Mesenchymal stem cell (in vitro differentiated cells and primary cell): ENCODE measurements around the gene SKI.
A peak's percentile ranks its signal among the peaks of the same experiment; 100 is the strongest.
"Not testable (repeated sequence)": the region's sequence is repeated elsewhere in the genome, so short reads cannot be mapped to it uniquely, and the experiment has no call there.

Experiments used
- DNase-seq: peaks from one replicate; pipeline ENCODE4 v3.0.0-alpha.2; 2013
- H2AFZ ChIP-seq: one replicate; pipeline ENCODE4 v1.6.1; 2013; ENCODE audit warnings: low read depth, mild to moderate bottlenecking, control low read depth, inconsistent platforms, low read length, moderate library complexity
- H2AK5ac ChIP-seq: 2 replicates; pipeline ENCODE4 v1.6.1; 2013; ENCODE audit warnings: low read length, moderate library complexity, mild to moderate bottlenecking, inconsistent platforms; ENCODE audit not compliant: severe bottlenecking
- H2BK120ac ChIP-seq: one replicate; pipeline ENCODE4 v1.6.1; 2013; ENCODE audit warnings: low read depth, mild to moderate bottlenecking, inconsistent platforms, low read length, moderate library complexity
- H2BK12ac ChIP-seq, 2 experiments: one replicate each; pipeline ENCODE4 v1.6.1; 2013; ENCODE audit warnings: inconsistent platforms in 2 of 2, low read length in 2 of 2, mild to moderate bottlenecking in 2 of 2, moderate library complexity in 2 of 2, control low read depth in 1 of 2
- H2BK15ac ChIP-seq: one replicate; pipeline ENCODE4 v1.6.1; 2013; ENCODE audit warnings: mild to moderate bottlenecking, low read depth, inconsistent platforms; ENCODE audit not compliant: poor library complexity, severe bottlenecking
- H2BK5ac ChIP-seq: 2 replicates; pipeline ENCODE4 v1.6.1; 2013; ENCODE audit warnings: low read depth, mild to moderate bottlenecking, low read length, control low read depth, inconsistent platforms; ENCODE audit not compliant: poor library complexity, severe bottlenecking
- H3K14ac ChIP-seq, 2 experiments: one replicate each; pipeline ENCODE4 v1.6.1; 2013; ENCODE audit warnings: inconsistent platforms in 2 of 2, low read length in 2 of 2, control low read depth in 1 of 2, mild to moderate bottlenecking in 1 of 2, moderate library complexity in 1 of 2
- H3K18ac ChIP-seq, 2 experiments: one replicate each; pipeline ENCODE4 v1.6.1; 2013; ENCODE audit warnings: inconsistent platforms in 2 of 2, low read length in 2 of 2, control low read depth in 1 of 2, low read depth in 1 of 2, mild to moderate bottlenecking in 1 of 2
- H3K23ac ChIP-seq, 2 experiments: one replicate each; pipeline ENCODE4 v1.6.1; 2013; ENCODE audit warnings: inconsistent platforms in 2 of 2, low read length in 2 of 2, mild to moderate bottlenecking in 2 of 2, moderate library complexity in 2 of 2, control low read depth in 1 of 2
- H3K27ac ChIP-seq: 2 replicates; pipeline ENCODE4 v1.5.1; 2013; ENCODE audit warnings: mild to moderate bottlenecking, moderate library complexity, low read length, control low read depth, inconsistent platforms; ENCODE audit not compliant: poor library complexity, severe bottlenecking
- H3K27me3 ChIP-seq, 2 experiments: 2 replicates each; pipeline versions ENCODE4 v1.6.1 to v1.7.0; 2013; ENCODE audit warnings: low read length in 2 of 2, mild to moderate bottlenecking in 2 of 2, moderate library complexity in 2 of 2, control low read depth in 1 of 2, inconsistent platforms in 1 of 2; ENCODE audit not compliant: control insufficient read depth in 1 of 2, insufficient read depth in 1 of 2
- H3K36me3 ChIP-seq, 2 experiments: 2 replicates each; pipeline versions ENCODE4 v1.6.1 to v1.7.0; 2013; ENCODE audit warnings: low read length in 2 of 2, control low read depth in 1 of 2, inconsistent platforms in 1 of 2, low read depth in 1 of 2, mild to moderate bottlenecking in 1 of 2; ENCODE audit not compliant: insufficient read depth in 2 of 2, control insufficient read depth in 1 of 2
- H3K4ac ChIP-seq, 2 experiments: one replicate each; pipeline ENCODE4 v1.6.1; 2013; ENCODE audit warnings: inconsistent platforms in 2 of 2, low read length in 2 of 2, mild to moderate bottlenecking in 2 of 2, moderate library complexity in 2 of 2, control low read depth in 1 of 2, low read depth in 1 of 2
- H3K4me1 ChIP-seq: 2 replicates; pipeline ENCODE4 v1.6.1; 2013; ENCODE audit warnings: low read depth, low read length, control low read depth; ENCODE audit not compliant: control insufficient read depth, insufficient read depth
- H3K4me2 ChIP-seq: 2 replicates; pipeline ENCODE4 v1.6.1; 2013; ENCODE audit warnings: low read length, mild to moderate bottlenecking, inconsistent platforms; ENCODE audit not compliant: poor library complexity, severe bottlenecking
- H3K4me3 ChIP-seq, 2 experiments: 2 replicates each; pipeline versions ENCODE4 v1.5.1 to v1.7.0; 2013; ENCODE audit warnings: low read length in 2 of 2, mild to moderate bottlenecking in 2 of 2, control low read depth in 1 of 2, low read depth in 1 of 2; ENCODE audit not compliant: insufficient read depth in 1 of 2
- H3K79me1 ChIP-seq: replicated peaks from 2 replicates; pipeline ENCODE4 v1.6.1; 2013; ENCODE audit warnings: mild to moderate bottlenecking, control low read depth, low read length, inconsistent platforms; ENCODE audit not compliant: poor library complexity, severe bottlenecking
- H3K9ac ChIP-seq: 2 replicates; pipeline ENCODE4 v1.7.0; 2013; ENCODE audit warnings: mild to moderate bottlenecking, low read length, moderate library complexity
- H3K9me3 ChIP-seq: 2 replicates; pipeline ENCODE4 v1.7.0; 2013; ENCODE audit warnings: mild to moderate bottlenecking, low read length; ENCODE audit not compliant: control insufficient read depth
- H4K8ac ChIP-seq: one replicate; pipeline ENCODE4 v1.6.1; 2013; ENCODE audit warnings: inconsistent platforms, mild to moderate bottlenecking, low read length, moderate library complexity
- H4K91ac ChIP-seq: one replicate; pipeline ENCODE4 v1.6.1; 2013; ENCODE audit warnings: mild to moderate bottlenecking, low read length, inconsistent platforms
- WGBS: methylation state at CpG from one replicate; pipeline ENCODE4 v1.1.7; 2013; ENCODE audit warnings: mixed read lengths; 5-methylcytosine and 5-hydroxymethylcytosine counted together

SKI gene

DNA sequence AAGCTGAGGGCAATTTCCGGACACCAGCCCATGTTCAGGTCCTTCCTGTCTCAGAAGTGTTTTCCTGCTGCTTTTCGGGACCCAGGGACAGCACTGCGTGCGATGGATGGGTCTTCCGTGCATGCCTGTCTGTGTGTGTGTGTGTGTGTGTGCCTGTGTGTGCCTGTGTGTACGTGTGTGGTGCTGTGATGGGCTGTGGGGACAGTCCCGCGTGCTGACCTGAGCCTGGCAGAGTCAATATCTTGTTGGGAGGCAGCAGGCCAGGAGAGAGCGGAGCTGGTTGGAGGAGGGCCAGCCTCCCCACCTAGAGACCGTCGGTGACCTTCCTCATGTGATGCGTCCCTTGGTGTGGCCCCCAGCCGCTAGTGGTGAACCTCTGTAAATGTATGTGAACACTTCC lies 13.7 kb downstream of the SKI start:
- Histone ChIP-seq H3K9me3 (no peaks in the 10 kb centered on the region), H3K27me3 (no peaks in the 10 kb centered on the region), H3K14ac (peak overlapping the region in 1 of 2 experiments; percentile 2), H2BK15ac (no peak overlapping the region), H3K36me3 (peaks cover 7 to 47% of the 10 kb centered on the region in 2 experiments), H3K4me3 (no peak overlapping the region), H3K9ac (no peak overlapping the region), H3K79me1 (no peaks in the 10 kb centered on the region), H3K18ac (peak overlapping the region in 1 of 2 experiments; percentile 49), H3K4me2 (no peak overlapping the region), H4K8ac (peak overlapping the region; percentile 5), H3K27ac (no peak overlapping the region), H2BK12ac (no peak overlapping the region), H3K4me1 (peaks cover 56% of the 10 kb centered on the region), H2BK5ac (no peak overlapping the region), H3K4ac (no peak overlapping the region), H2AK5ac (no peak overlapping the region), H2BK120ac (no peak overlapping the region), H2AFZ (no peak overlapping the region), H4K91ac (peak overlapping the region; percentile 19), H3K23ac (no peak overlapping the region)
- 96% methylated on average over 13 of the region's 13 CpGs for whole genome bisulfite sequencing
- no peak for DNase-seq

DNA sequence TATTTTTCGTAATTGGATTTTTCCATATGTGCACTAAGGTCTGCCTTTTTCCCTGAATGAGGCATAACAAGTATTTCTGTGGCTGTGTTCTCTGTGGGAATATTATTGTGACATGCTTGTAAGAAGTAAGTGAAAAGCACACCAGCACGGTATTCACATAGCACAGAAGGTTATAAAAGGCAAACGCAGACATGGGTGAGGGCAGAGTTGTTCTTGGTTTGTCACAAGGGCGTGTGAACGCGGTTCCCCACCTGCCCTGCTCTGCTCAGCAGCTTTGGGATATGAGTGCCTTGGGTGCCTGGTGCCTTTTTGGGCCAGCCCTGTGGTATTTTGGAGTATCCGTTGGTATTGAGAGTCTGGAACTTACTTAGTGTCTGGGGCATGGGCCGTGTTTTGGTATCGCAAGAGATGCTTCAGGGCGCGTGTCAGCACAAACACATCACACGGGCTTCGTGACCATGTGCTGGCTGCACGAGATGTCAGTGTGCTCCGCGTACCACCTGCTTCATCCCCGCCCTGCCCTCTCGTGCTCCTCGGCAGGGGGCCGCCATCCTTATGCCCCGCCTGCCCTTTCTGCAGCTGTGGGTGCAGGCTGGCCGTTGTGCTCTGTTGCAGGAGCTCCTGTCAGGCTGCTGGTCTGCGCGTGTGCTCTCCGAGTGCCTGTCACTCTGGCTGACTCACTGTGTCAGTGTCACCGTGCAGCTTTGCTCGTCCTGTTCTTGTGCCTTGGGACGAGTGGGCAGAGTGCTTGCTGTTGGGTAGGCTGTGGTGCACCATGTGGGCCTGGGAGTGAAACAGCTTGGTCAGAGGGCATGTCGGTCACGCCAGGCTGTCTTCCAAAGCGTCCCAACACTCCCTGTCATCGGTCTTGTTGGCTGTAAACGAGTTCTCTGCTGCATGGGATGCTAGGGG lies 15.0 kb downstream of the SKI start:
- H2BK120ac ChIP-seq = no peak overlapping the region
- no peak overlapping the region for H3K14ac ChIP-seq
- H3K18ac ChIP-seq = no peak overlapping the region
- peaks cover 2% of the 10 kb centered on the region for H3K79me1 ChIP-seq
- no peak overlapping the region for H3K23ac ChIP-seq
- H3K27ac ChIP-seq = no peak overlapping the region
- no peak overlapping the region for H2AK5ac ChIP-seq
- peak overlapping the region; percentile 2 for H3K9ac ChIP-seq
- H3K4me2 ChIP-seq = no peak overlapping the region
- no peaks in the 10 kb centered on the region for H3K27me3 ChIP-seq
- no peak overlapping the region for H4K8ac ChIP-seq
- H3K36me3 ChIP-seq = peaks cover 7 to 47% of the 10 kb centered on the region in 2 experiments
- H3K4me1 ChIP-seq = peaks cover 54% of the 10 kb centered on the region
- 92% methylated on average over 32 of the region's 33 CpGs for WGBS
- no peak overlapping the region for H3K4ac ChIP-seq
- peak overlapping the region; percentile 60 for H4K91ac ChIP-seq
- no peak overlapping the region for H2BK12ac ChIP-seq
- no peak overlapping the region for H2AFZ ChIP-seq
- H2BK15ac ChIP-seq = no peak overlapping the region
- no peak for DNase-seq
- no peaks in the 10 kb centered on the region for H3K9me3 ChIP-seq
- no peak overlapping the region for H3K4me3 ChIP-seq
- H2BK5ac ChIP-seq = no peak overlapping the region

DNA sequence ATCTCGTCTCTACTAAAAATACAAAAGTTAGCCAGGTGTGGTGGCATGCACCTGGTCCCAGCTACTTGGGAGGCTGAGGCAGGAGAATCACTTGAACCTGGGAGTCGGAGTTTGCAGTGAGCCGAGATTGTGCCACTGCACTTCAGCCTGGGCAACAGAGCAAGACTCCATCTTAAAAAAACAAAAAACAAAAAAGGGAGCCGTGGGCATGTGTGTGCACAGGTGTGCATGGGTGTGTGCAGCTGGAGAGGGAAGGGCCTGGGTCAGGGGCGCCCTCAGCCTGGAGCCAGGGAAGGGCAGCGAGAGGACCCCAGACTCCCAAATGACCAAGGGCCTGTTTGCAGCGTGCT lies 18.9 kb downstream of the SKI start:
- H4K91ac ChIP-seq, H3K27ac ChIP-seq, H3K18ac ChIP-seq, H2BK15ac ChIP-seq, DNase-seq, H2AFZ ChIP-seq, H4K8ac ChIP-seq, H3K27me3 ChIP-seq, H3K14ac ChIP-seq, H3K9me3 ChIP-seq, H3K23ac ChIP-seq, H3K79me1 ChIP-seq, H3K9ac ChIP-seq, H2AK5ac ChIP-seq, H2BK5ac ChIP-seq, H2BK12ac ChIP-seq, H3K4ac ChIP-seq, H2BK120ac ChIP-seq, H3K4me3 ChIP-seq, H3K4me2 ChIP-seq: not testable (repeated sequence)
- Histone ChIP-seq H3K4me1 (peaks cover 49% of the 10 kb centered on the region), H3K36me3 (peaks cover 3 to 46% of the 10 kb centered on the region in 2 experiments)
- 100% methylated on average over 7 of the region's 7 CpGs for WGBS

DNA sequence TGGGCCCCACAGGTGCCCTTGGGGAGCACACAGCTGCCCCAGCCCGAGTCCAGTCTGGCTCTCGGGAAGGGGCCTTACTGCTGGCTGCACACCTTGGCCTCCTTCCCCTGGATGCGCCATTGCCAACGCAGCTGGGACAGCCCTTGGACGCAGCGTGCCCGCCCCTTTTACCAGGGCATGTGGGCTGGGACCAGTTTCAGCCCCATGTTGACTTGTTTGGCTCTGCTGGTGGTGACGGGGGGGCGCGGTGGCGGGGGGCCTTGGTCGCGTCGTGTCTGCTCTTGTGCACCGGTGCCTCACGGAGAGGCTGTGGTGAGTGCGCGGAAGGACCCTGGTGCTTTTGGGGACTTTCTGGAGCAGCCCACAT lies 19.6 kb downstream of the SKI start:
- Histone ChIP-seq H3K27me3 (no peaks in the 10 kb centered on the region), H2BK15ac (peak overlapping the region; percentile 34), H3K9ac (no peak overlapping the region), H3K4me2 (no peak overlapping the region), H2BK12ac (no peak overlapping the region), H4K91ac (peak overlapping the region; percentile 65), H2AK5ac (no peak overlapping the region), H3K18ac (peak overlapping the region in 1 of 2 experiments; percentile 41), H3K23ac (no peak overlapping the region), H3K14ac (peak overlapping the region in 1 of 2 experiments; percentile 9), H3K4me3 (no peak overlapping the region), H3K9me3 (no peaks in the 10 kb centered on the region), H2AFZ (no peak overlapping the region), H3K4ac (no peak overlapping the region), H4K8ac (peak overlapping the region; percentile 41), H3K4me1 (peaks cover 51% of the 10 kb centered on the region), H3K36me3 (peaks cover 3 to 50% of the 10 kb centered on the region in 2 experiments), H3K27ac (no peak overlapping the region), H2BK120ac (peak overlapping the region; percentile 24), H3K79me1 (peaks cover 2% of the 10 kb centered on the region), H2BK5ac (no peak overlapping the region)
- WGBS = 81% methylated on average over 17 of the region's 18 CpGs
- DNase-seq = no peak
